ENCODE data around the gene ST3GAL3.

GRCh38 chr1:43976045-43976444, 268.7 kb downstream of the ST3GAL3 start:
- TF ChIP-seq, protein P1, sequence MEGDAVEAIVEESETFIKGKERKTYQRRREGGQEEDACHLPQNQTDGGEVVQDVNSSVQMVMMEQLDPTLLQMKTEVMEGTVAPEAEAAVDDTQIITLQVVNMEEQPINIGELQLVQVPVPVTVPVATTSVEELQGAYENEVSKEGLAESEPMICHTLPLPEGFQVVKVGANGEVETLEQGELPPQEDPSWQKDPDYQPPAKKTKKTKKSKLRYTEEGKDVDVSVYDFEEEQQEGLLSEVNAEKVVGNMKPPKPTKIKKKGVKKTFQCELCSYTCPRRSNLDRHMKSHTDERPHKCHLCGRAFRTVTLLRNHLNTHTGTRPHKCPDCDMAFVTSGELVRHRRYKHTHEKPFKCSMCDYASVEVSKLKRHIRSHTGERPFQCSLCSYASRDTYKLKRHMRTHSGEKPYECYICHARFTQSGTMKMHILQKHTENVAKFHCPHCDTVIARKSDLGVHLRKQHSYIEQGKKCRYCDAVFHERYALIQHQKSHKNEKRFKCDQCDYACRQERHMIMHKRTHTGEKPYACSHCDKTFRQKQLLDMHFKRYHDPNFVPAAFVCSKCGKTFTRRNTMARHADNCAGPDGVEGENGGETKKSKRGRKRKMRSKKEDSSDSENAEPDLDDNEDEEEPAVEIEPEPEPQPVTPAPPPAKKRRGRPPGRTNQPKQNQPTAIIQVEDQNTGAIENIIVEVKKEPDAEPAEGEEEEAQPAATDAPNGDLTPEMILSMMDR (conservative IDR thresholded peaks at IDR 0.05), result no peak
- TF ChIP-seq EZH2 (IDR thresholded peaks at IDR 0.05; ENCODE audit: low read depth), result no peak

Measured in PC-9 (cell line).